Measurements from ENCODE around the gene SASH1.

GRCh38 chr6:148492654-148493290, 150.1 kb downstream of the SASH1 start:
- no peak for TF ChIP-seq CTCF (IDR thresholded peaks at IDR 0.05)
- TF ChIP-seq POLR2A (IDR thresholded peaks at IDR 0.05), result no peak

All from heart left ventricle (tissue), 13 donors.